ENCODE data around the gene PRAMEF5.

DNA sequence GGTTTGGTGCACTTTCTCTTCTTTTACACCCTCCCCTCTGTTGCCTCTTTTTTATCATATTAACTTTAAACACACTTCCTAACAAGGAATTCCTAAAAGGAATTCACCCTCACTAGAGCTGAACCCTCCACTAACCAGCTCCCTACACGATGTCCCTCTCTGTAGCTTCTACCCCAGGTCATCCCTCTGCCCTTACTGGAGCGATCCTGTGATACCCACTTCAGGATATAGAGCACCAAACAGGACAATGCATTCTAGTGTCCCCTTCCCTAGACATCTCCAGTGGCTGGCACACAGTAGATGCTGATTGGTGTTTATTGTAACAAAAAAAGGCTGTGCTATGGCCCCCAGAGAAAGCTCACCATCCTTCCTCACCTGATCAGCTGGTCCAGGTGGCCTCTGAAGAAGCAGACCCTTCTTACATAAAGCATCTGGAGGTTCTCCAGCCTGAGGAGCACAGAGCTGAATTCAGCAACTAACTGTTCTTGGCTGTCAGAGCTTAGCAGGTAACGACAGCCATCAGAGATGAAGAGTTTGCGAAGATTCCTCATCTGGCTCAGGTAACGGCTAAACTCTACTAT, 29.4 kb upstream of the PRAMEF5 start:
- TF ChIP-seq, protein P1, sequence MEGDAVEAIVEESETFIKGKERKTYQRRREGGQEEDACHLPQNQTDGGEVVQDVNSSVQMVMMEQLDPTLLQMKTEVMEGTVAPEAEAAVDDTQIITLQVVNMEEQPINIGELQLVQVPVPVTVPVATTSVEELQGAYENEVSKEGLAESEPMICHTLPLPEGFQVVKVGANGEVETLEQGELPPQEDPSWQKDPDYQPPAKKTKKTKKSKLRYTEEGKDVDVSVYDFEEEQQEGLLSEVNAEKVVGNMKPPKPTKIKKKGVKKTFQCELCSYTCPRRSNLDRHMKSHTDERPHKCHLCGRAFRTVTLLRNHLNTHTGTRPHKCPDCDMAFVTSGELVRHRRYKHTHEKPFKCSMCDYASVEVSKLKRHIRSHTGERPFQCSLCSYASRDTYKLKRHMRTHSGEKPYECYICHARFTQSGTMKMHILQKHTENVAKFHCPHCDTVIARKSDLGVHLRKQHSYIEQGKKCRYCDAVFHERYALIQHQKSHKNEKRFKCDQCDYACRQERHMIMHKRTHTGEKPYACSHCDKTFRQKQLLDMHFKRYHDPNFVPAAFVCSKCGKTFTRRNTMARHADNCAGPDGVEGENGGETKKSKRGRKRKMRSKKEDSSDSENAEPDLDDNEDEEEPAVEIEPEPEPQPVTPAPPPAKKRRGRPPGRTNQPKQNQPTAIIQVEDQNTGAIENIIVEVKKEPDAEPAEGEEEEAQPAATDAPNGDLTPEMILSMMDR (IDR thresholded peaks at IDR 0.05) = no peak
- no peak for TF ChIP-seq POLR2A (IDR thresholded peaks at IDR 0.05)

All from adrenal gland (tissue), 5 donors.